Stimulated activated CD8-positive, alpha-beta memory T cell treated with anti-CD3 and anti-CD28 coated beads, Interleukin-7, amount 100 ng/mL, for 24 hours (primary cell): ENCODE data around the gene TINAG.

ENCODE experiments used
- DNase-seq: peaks from one replicate; pipeline ENCODE4 v3.0.0-alpha.2; 2020; ENCODE audit warnings: low read depth

TINAG gene

GRCh38 chr6:54428431-54428830, 120.2 kb downstream of the TINAG start:
- no peak for DNase-seq

- no peak for DNase-seq
Measured at GRCh38 chr6:54431466-54431865, 123.2 kb downstream of the TINAG start.
